ENCODE data around the gene CPSF7. TPM values are rescaled to one million over a fixed set of nuclear protein-coding genes. Genes with fewer than 3 reads are reported as not detected.

The CPSF7 gene
- total and polyA plus RNA-seq, 4 donors = 12.5 to 23.7 (median 22.2) TPM

DNA sequence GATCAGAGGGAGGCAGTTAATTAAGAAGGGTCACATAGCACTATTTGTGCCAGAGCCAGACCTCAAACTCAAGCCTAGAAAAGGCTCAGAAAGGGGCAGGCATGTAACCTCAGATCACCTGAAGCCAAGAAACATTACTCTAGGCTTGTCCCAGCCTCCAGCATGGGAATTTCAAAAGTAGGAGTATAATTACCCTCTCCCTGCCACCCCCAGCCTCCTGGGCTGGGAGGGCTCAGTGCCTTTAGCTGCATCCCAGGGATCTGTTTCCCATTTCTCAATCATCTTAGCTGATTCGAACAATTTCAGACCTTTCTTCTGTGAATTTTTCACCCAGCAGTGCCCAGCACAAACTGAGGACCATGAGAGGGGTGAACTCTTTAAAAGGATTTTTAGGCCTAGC lies 45.7 kb upstream of the CPSF7 start:
- H3K27ac ChIP-seq (ENCODE audit: low read depth in 1 of 2, low read length in 2 of 2) = no peak overlapping the region

DNA sequence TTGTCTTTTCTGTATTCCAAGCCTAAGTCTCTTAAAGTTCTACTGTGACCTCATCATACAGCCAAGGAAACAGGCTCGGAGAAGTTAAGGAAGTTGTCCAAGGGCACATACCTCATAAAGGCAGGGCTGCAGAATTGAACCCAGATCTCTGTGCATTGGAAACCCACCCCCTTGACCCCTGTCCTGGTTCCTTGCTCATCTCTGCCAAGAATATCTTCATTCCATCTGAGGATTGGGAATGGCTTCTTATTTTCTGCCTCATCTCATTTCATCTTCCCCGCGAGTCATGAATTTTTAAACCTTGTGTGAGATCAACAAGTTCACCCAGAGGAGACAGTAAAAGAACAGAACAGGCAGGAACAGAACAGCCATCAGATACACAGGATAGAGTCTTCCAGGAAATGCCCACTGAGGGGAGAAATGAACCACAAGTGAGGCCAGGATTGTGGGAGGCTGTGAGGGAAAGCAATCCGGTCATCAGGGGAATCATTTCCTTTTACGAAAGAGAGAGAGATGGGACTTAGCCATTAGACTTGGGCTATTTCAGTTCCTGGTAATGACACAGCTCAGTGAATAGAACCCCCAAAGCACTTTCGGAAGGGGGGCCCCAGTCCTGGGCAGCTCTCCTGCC lies 44.4 kb upstream of the CPSF7 start:
- WGBS = 95% methylated on average over 6 of the region's 6 CpGs
- H3K27me3 ChIP-seq (ENCODE audit: control insufficient read depth in 4 of 4, insufficient read depth in 4 of 4, low read length in 3 of 4) = no peaks in the 10 kb centered on the region

More for the DNA sequence above, 45.7 kb upstream of the CPSF7 start:
- Histone ChIP-seq H3K9me3 (ENCODE audit: control insufficient read depth in 4 of 4, low read length in 3 of 4) (no peaks in the 10 kb centered on the region), H3K27me3 (ENCODE audit: control insufficient read depth in 4 of 4, insufficient read depth in 4 of 4, low read length in 3 of 4) (no peaks in the 10 kb centered on the region), H3K4me1 (ENCODE audit: control insufficient read depth in 4 of 4, insufficient read depth in 4 of 4, low read length in 3 of 4) (peaks cover 3 to 17% (median 11%) of the 10 kb centered on the region in 4 donors), H3K4me3 (ENCODE audit: low read depth in 1 of 3, low read length in 3 of 3) (no peak overlapping the region), H3K36me3 (ENCODE audit: control insufficient read depth in 4 of 4, insufficient read depth in 3 of 4, low read depth in 1 of 4, low read length in 3 of 4) (peaks cover 0 to 3% (median 1%) of the 10 kb centered on the region in 4 donors), H3K9ac (ENCODE audit: low read depth in 1 of 2, low read length in 2 of 2) (no peak overlapping the region)
- no peak for TF ChIP-seq SP1 (IDR thresholded peaks at IDR 0.05)
- TF ChIP-seq RXRA (IDR thresholded peaks at IDR 0.05) = no peak
- TF ChIP-seq HNF4G (IDR thresholded peaks at IDR 0.05) = no peak
- no peak for TF ChIP-seq FOXA2 (IDR thresholded peaks at IDR 0.05)
- DNase-seq (ENCODE audit: low spot score) = no peak
- WGBS = 98% methylated on average over 1 of the region's 1 CpG

More for the DNA sequence above, 44.4 kb upstream of the CPSF7 start:
- TF ChIP-seq CTCF (IDR thresholded peaks at IDR 0.05; ENCODE audit: low read depth, low read length, missing input control) (no peak), EGR1 (IDR thresholded peaks at IDR 0.05; ENCODE audit: low read depth in 2 of 2) (no peak), ATF3 (IDR thresholded peaks at IDR 0.05) (no peak), HNF4A (conservative IDR thresholded peaks at IDR 0.05) (no peak), SP1 (IDR thresholded peaks at IDR 0.05) (no peak), ZBTB33 (IDR thresholded peaks at IDR 0.05) (no peak), HNF4G (IDR thresholded peaks at IDR 0.05) (no peak), FOXA1 (IDR thresholded peaks at IDR 0.05) (no peak), FOXA2 (IDR thresholded peaks at IDR 0.05) (no peak), GABPA (IDR thresholded peaks at IDR 0.05 in 1 of 2, conservative IDR thresholded peaks at IDR 0.05 in 1 of 2) (no peak), TAF1 (conservative IDR thresholded peaks at IDR 0.05) (no peak), YY1 (IDR thresholded peaks at IDR 0.05) (no peak), RXRA (IDR thresholded peaks at IDR 0.05) (no peak), JUND (IDR thresholded peaks at IDR 0.05) (no peak), NR2F2 (IDR thresholded peaks at IDR 0.05) (no peak)
- TF ChIP-seq, protein P1, sequence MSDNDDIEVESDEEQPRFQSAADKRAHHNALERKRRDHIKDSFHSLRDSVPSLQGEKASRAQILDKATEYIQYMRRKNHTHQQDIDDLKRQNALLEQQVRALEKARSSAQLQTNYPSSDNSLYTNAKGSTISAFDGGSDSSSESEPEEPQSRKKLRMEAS (IDR thresholded peaks at IDR 0.05) = no peak
- H3K9me3 ChIP-seq (ENCODE audit: control insufficient read depth in 4 of 4, low read length in 3 of 4) = no peaks in the 10 kb centered on the region
- H3K9ac ChIP-seq (ENCODE audit: low read depth in 1 of 2, low read length in 2 of 2) = no peak overlapping the region
- no peak for DNase-seq (ENCODE audit: low spot score)
- H3K4me1 ChIP-seq (ENCODE audit: control insufficient read depth in 4 of 4, insufficient read depth in 4 of 4, low read length in 3 of 4) = peaks cover 3 to 17% (median 11%) of the 10 kb centered on the region in 4 donors
- H3K27ac ChIP-seq (ENCODE audit: low read depth in 1 of 2, low read length in 2 of 2) = no peak overlapping the region
- peaks cover 0 to 3% (median 1%) of the 10 kb centered on the region in 4 donors for H3K36me3 ChIP-seq (ENCODE audit: control insufficient read depth in 4 of 4, insufficient read depth in 3 of 4, low read depth in 1 of 4, low read length in 3 of 4)
- H3K4me3 ChIP-seq (ENCODE audit: low read depth in 1 of 3, low read length in 3 of 3) = no peak overlapping the region

Data from liver (tissue), 9 donors.